Stimulated activated CD4-positive, alpha-beta T cell treated with anti-CD3 and anti-CD28 coated beads, Interleukin-15, amount 100 ng/mL, for 48 hours (primary cell): ENCODE measurements around the gene STEAP1B.

ENCODE experiments used
- DNase-seq, 2 donors: peaks; one replicate each; pipeline ENCODE4 v3.0.0-alpha.2; 2020; ENCODE audit warnings: low read depth in 2 of 2

The STEAP1B gene

GRCh38 chr7:22432203-22432718, 67.7 kb downstream of the STEAP1B start:
- no peak for DNase-seq

- no peak for DNase-seq
Observed at GRCh38 chr7:22430457-22430856, 69.5 kb downstream of the STEAP1B start.

GRCh38 chr7:22429386-22429785, 70.6 kb downstream of the STEAP1B start:
- DNase-seq = no peak

GRCh38 chr7:22427855-22428254, 72.1 kb downstream of the STEAP1B start:
- DNase-seq = no peak

GRCh38 chr7:22427104-22427503, 72.9 kb downstream of the STEAP1B start:
- DNase-seq = no peak

- DNase-seq = no peak
Observed at GRCh38 chr7:22426463-22427094, 73.4 kb downstream of the STEAP1B start.

GRCh38 chr7:22425361-22425760, 74.6 kb downstream of the STEAP1B start:
- DNase-seq = no peak

- no peak for DNase-seq
Observed at GRCh38 chr7:22422831-22423615, 77.0 kb downstream of the STEAP1B start.

GRCh38 chr7:22420973-22421635, 78.9 kb downstream of the STEAP1B start:
- DNase-seq = no peak

- no peak for DNase-seq
Observed at GRCh38 chr7:22420008-22420407, 80.0 kb downstream of the STEAP1B start.

GRCh38 chr7:22419488-22419887, 80.5 kb downstream of the STEAP1B start:
- DNase-seq = no peak

GRCh38 chr7:22418251-22419046, 81.5 kb downstream of the STEAP1B start:
- DNase-seq = no peak

- no peak for DNase-seq
Observed at GRCh38 chr7:22417841-22418240, 82.1 kb downstream of the STEAP1B start.

- DNase-seq = no peak
Observed at GRCh38 chr7:22417349-22417748, 82.6 kb downstream of the STEAP1B start.

- no peak for DNase-seq
Observed at GRCh38 chr7:22414424-22414823, 85.6 kb downstream of the STEAP1B start.

- no peak for DNase-seq
Observed at GRCh38 chr7:22413211-22413610, 86.8 kb downstream of the STEAP1B start.

GRCh38 chr7:22411977-22412693, 87.9 kb downstream of the STEAP1B start:
- no peak for DNase-seq

GRCh38 chr7:22406715-22407114, 93.3 kb downstream of the STEAP1B start:
- no peak for DNase-seq

- no peak for DNase-seq
Observed at GRCh38 chr7:22404421-22405023, 95.5 kb downstream of the STEAP1B start.

GRCh38 chr7:22403344-22403743, 96.6 kb downstream of the STEAP1B start:
- no peak for DNase-seq

GRCh38 chr7:22402250-22402649, 97.7 kb downstream of the STEAP1B start:
- no peak for DNase-seq
